Measurements from ENCODE around the gene CALHM1. TPM values are rescaled to one million over a fixed set of nuclear protein-coding genes. Genes with fewer than 3 reads are reported as not detected.

CALHM1 gene
- total and polyA plus RNA-seq, 2 of the 13 experiments (the other 11 are each of a cell fraction or from before 2014, with no cell fraction given): 0.04 TPM; not detected in 1

GRCh38 chr10:103504181-103504783 is 45.6 kb upstream of the CALHM1 start (continued):
- TF ChIP-seq ZNF318 (CRISPR knock-in tag; IDR thresholded peaks at IDR 0.05) (no peak), CCAR2 (optimal IDR thresholded peaks at IDR 0.05; ENCODE audit: low read depth, low read length) (no peak), MNT (IDR thresholded peaks at IDR 0.05) (peak; percentile 45; the same call in 1 of the 2 replicates), ZKSCAN8 (CRISPR knock-in tag; IDR thresholded peaks at IDR 0.05; ENCODE audit: borderline replicate concordance) (peak; percentile 87; the same call in 1 of the 2 replicates), ARID2 (CRISPR knock-in tag; IDR thresholded peaks at IDR 0.05; ENCODE audit: borderline replicate concordance) (no peak), ZNF20 (CRISPR knock-in tag; IDR thresholded peaks at IDR 0.05) (no peak), ZMAT3 (CRISPR knock-in tag; conservative IDR thresholded peaks at IDR 0.05) (no peak), ZNF891 (CRISPR knock-in tag; IDR thresholded peaks at IDR 0.05) (no peak), GMEB2 (CRISPR knock-in tag; IDR thresholded peaks at IDR 0.05; ENCODE audit: low read depth) (no peak), ZNF614 (CRISPR knock-in tag; IDR thresholded peaks at IDR 0.05; ENCODE audit: borderline replicate concordance) (peak; percentile 63; the same call in 1 of the 2 replicates), DNMT1 (CRISPR knock-in tag; IDR thresholded peaks at IDR 0.05) (no peak), SP140L (CRISPR knock-in tag; IDR thresholded peaks at IDR 0.05; ENCODE audit: borderline replicate concordance) (no peak), ZNF367 (CRISPR knock-in tag; IDR thresholded peaks at IDR 0.05; ENCODE audit: borderline replicate concordance) (no peak), CCDC6 (CRISPR knock-in tag; IDR thresholded peaks at IDR 0.05) (no peak), TMF1 (CRISPR knock-in tag; IDR thresholded peaks at IDR 0.05; ENCODE audit: low read depth) (no peak), ZNF143 (CRISPR knock-in tag; IDR thresholded peaks at IDR 0.05) (no peak), ZNF160 (CRISPR knock-in tag; IDR thresholded peaks at IDR 0.05) (no peak), FOXO1 (CRISPR knock-in tag; IDR thresholded peaks at IDR 0.05) (peak; percentile 88), CREM (IDR thresholded peaks at IDR 0.05) (0 out of 2 replicates have a peak, but pooled peaks have one; percentile 13), CREM (CRISPR knock-in tag; IDR thresholded peaks at IDR 0.05) (no peak)

Data from HepG2 (cell line).